HFFc6 (cell line): Measurements from ENCODE around the gene OLFM3. TPM values are rescaled to one million over a fixed set of nuclear protein-coding genes. Genes with fewer than 3 reads are reported as not detected.

Experiments
- DNase-seq: peaks from one replicate; pipeline ENCODE4 v3.0.0-alpha.2; 2018
- H3K27ac Mint-ChIP-seq: 2 replicates; pipeline ENCODE4 v1.8.0; 2020; ENCODE audit warnings: mild to moderate bottlenecking, mixed read lengths
- H3K27me3 Mint-ChIP-seq: 2 replicates; pipeline ENCODE4 v1.8.0; 2021; ENCODE audit warnings: mild to moderate bottlenecking, moderate library complexity, mixed read lengths; ENCODE audit not compliant: insufficient read depth
- H3K36me3 Mint-ChIP-seq: 2 replicates; pipeline ENCODE4 v1.8.0; 2021; ENCODE audit warnings: low read depth, mixed read lengths
- H3K4me1 Mint-ChIP-seq: 2 replicates; pipeline ENCODE4 v1.8.0; 2020; ENCODE audit warnings: low read depth, mixed read lengths
- H3K4me3 Mint-ChIP-seq: 2 replicates; pipeline ENCODE4 v1.8.0; 2020; ENCODE audit warnings: mild to moderate bottlenecking, moderate library complexity, mixed read lengths
- H3K9me3 Mint-ChIP-seq: 2 replicates; pipeline ENCODE4 v1.8.0; 2020; ENCODE audit warnings: mild to moderate bottlenecking, mixed read lengths
- total RNA-seq, 6 experiments: library from RNA; stranded (reverse); fragmentation: NEBNext Ultra II Directional; extraction: Animal tissue kit (Norgen Biotek cat#: 25700); gene quantifications; 2 replicates in 1 of 6; 3 replicates in 5 of 6; pipeline ENCODE4 v1.2.3, GENCODE V29; 2021
- TF ChIP-seq, protein P1 (sequence below): fragments of 200-600 bp; sonication (generic); IDR thresholded peaks from 2 replicates; pipeline ENCODE4 v1.5.0; 2021; ENCODE audit warnings: antibody characterized with exemption, mild to moderate bottlenecking

Gene OLFM3
- total RNA-seq, 6 experiments from 2014 or later: not detected

- no peaks in the 10 kb centered on the region for H3K36me3 Mint-ChIP-seq
- no peak overlapping the region for H3K4me3 Mint-ChIP-seq
- TF ChIP-seq, protein P1, sequence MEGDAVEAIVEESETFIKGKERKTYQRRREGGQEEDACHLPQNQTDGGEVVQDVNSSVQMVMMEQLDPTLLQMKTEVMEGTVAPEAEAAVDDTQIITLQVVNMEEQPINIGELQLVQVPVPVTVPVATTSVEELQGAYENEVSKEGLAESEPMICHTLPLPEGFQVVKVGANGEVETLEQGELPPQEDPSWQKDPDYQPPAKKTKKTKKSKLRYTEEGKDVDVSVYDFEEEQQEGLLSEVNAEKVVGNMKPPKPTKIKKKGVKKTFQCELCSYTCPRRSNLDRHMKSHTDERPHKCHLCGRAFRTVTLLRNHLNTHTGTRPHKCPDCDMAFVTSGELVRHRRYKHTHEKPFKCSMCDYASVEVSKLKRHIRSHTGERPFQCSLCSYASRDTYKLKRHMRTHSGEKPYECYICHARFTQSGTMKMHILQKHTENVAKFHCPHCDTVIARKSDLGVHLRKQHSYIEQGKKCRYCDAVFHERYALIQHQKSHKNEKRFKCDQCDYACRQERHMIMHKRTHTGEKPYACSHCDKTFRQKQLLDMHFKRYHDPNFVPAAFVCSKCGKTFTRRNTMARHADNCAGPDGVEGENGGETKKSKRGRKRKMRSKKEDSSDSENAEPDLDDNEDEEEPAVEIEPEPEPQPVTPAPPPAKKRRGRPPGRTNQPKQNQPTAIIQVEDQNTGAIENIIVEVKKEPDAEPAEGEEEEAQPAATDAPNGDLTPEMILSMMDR: no peak
- H3K27ac Mint-ChIP-seq: no peak overlapping the region
- no peaks in the 10 kb centered on the region for H3K27me3 Mint-ChIP-seq
- peaks cover 6% of the 10 kb centered on the region for H3K9me3 Mint-ChIP-seq
- no peaks in the 10 kb centered on the region for H3K4me1 Mint-ChIP-seq
- DNase-seq: no peak
Measured at GRCh38 chr1:101902199-101902598, 94.5 kb downstream of the OLFM3 start.

GRCh38 chr1:101898137-101898536 lies 98.6 kb downstream of the OLFM3 start:
- Mint-ChIP-seq H3K27me3 (no peaks in the 10 kb centered on the region), H3K9me3 (peaks cover 13% of the 10 kb centered on the region), H3K4me1 (no peaks in the 10 kb centered on the region), H3K4me3 (no peak overlapping the region), H3K27ac (no peak overlapping the region), H3K36me3 (0 out of 2 replicates have a peak, but pooled peaks cover 3% of the 10 kb centered on the region)
- no peak for DNase-seq
- TF ChIP-seq, protein P1: no peak

DNA sequence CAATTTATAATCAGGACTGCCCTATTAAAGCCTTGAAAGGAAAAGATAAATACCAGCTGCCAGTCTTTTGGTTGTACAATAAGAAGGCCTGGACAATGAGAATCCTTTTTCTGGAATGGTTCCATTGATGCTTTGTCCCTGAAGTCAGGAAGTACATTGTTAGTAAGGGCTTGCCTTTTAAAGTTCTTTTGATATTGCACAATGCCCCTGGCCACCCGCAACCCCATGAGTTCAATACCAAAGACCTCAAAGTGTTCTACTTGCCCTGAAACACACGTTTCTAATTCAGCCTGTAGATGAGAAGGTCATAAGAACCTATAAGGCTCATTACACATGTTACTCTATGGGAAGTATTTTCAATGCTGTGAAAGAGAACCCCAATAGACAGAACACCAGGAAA lies 112.1 kb downstream of the OLFM3 start:
- DNase-seq: no peak
- H3K27ac Mint-ChIP-seq: no peak overlapping the region
- no peak overlapping the region for H3K4me3 Mint-ChIP-seq
- no peaks in the 10 kb centered on the region for H3K27me3 Mint-ChIP-seq
- no peaks in the 10 kb centered on the region for H3K4me1 Mint-ChIP-seq
- H3K9me3 Mint-ChIP-seq: peaks cover 3% of the 10 kb centered on the region
- TF ChIP-seq, protein P1: no peak
- no peaks in the 10 kb centered on the region for H3K36me3 Mint-ChIP-seq

DNA sequence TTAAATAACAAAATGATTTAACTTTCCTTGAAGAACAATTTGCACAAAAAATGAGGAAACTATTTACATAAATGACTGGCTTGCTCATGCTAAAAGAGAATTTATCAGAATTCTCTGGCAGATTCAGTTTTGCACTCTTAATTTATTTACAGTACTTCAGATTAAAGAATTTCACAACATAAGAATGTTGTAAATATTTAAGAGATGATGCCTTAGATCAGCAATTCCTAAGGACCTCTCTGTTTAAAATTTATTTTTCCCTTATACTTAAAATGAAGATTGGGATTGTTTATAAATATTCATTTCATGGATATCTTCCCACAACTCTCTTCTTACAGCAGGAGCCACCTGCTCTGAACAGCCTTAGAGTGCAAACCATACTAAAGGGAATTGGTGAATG lies 120.8 kb downstream of the OLFM3 start:
- Mint-ChIP-seq H3K27me3 (no peaks in the 10 kb centered on the region), H3K4me3 (no peak overlapping the region), H3K9me3 (peaks cover 13% of the 10 kb centered on the region; the same call in 1 of the 2 replicates), H3K36me3 (no peaks in the 10 kb centered on the region), H3K4me1 (no peaks in the 10 kb centered on the region), H3K27ac (no peak overlapping the region)
- no peak for DNase-seq
- TF ChIP-seq, protein P1: no peak

DNA sequence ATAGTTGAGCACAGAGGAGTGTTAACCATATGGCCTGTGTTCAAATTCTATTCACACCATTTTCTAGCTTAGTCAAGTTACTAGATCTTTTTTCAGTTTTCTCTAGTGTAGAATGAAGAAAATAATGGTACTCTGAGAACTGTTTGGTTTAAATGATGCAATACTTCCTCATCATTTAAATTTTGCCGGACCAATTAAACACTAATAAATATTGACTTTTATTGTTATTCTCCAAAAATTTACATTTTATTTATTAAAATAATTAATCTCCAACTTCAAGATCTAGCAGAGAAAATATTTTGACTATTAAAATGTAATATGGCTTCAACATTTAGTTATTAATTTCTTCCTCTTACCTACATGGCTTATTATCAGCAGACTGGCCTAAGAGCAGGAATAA lies 123.1 kb downstream of the OLFM3 start:
- no peak for DNase-seq
- no peaks in the 10 kb centered on the region for H3K4me1 Mint-ChIP-seq
- peaks cover 13% of the 10 kb centered on the region for H3K9me3 Mint-ChIP-seq
- no peak overlapping the region for H3K27ac Mint-ChIP-seq
- no peak overlapping the region for H3K4me3 Mint-ChIP-seq
- TF ChIP-seq, protein P1: no peak
- no peaks in the 10 kb centered on the region for H3K27me3 Mint-ChIP-seq
- no peaks in the 10 kb centered on the region for H3K36me3 Mint-ChIP-seq

- peaks cover 12% of the 10 kb centered on the region for H3K9me3 Mint-ChIP-seq
- TF ChIP-seq, protein P1: no peak
- no peak for DNase-seq
- no peaks in the 10 kb centered on the region for H3K4me1 Mint-ChIP-seq
- no peaks in the 10 kb centered on the region for H3K27me3 Mint-ChIP-seq
- no peak overlapping the region for H3K4me3 Mint-ChIP-seq
- no peaks in the 10 kb centered on the region for H3K36me3 Mint-ChIP-seq
- H3K27ac Mint-ChIP-seq: no peak overlapping the region
Measured at GRCh38 chr1:101859941-101860340, 136.8 kb downstream of the OLFM3 start.
